Ishikawa (cell line): ENCODE results near the gene TOR1A.

Source experiments
- EP300 ChIP-seq: IDR thresholded peaks from 2 replicates; pipeline ENCODE4 v1.6.1; 2012; ENCODE audit warnings: borderline replicate concordance
- USF1 ChIP-seq: IDR thresholded peaks from 2 replicates; pipeline ENCODE4 v1.6.1; 2012
- YY1 ChIP-seq: IDR thresholded peaks from 2 replicates; pipeline ENCODE4 v1.6.1; 2012; ENCODE audit warnings: low read depth
- ZBTB7A ChIP-seq: IDR thresholded peaks from 2 replicates; pipeline ENCODE4 v1.6.1; 2012; ENCODE audit warnings: low read depth
- TF ChIP-seq, protein P1 (sequence below): IDR thresholded peaks from 2 replicates; pipeline ENCODE4 v1.6.1; 2012
- TF ChIP-seq, protein P2 (sequence below): IDR thresholded peaks from 2 replicates; pipeline ENCODE4 v1.6.1; 2012; ENCODE audit warnings: low read depth, mild to moderate bottlenecking

DNA sequence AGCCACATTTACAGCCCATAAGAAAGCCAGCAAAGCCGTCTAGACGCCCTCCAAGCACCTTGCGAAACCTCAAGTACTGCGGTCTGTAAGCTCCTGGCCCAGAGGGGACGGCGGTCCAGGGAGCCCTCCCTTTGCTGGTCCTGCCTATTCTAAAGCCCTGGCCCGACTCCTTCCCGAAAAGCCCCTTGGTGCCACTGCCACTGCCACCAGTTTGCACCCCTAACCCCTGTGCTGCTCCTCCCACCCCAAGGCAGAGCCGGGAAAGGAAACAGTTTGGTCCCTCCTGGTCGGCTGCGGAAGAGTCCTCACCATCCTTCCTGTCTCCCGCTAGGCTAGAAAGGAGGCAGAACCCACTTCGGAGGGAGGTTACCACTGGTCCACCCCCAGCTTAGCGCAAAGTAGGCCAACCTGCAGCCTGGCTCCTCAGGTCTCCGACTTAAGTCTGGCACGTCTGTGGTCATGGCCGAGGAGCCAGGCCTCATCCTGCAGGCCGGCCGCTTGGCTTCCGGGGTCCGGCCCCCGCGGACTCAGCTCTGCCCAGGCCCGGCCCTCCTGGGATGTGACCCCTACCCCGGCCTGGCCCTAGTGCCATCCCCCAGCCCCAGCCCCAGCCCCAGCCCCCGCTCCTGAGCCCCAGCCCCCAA, 916 bp downstream of the TOR1A start:
- TF ChIP-seq ZBTB7A (no peak), EP300 (no peak), YY1 (no peak), USF1 (no peak)
- TF ChIP-seq, protein P1, sequence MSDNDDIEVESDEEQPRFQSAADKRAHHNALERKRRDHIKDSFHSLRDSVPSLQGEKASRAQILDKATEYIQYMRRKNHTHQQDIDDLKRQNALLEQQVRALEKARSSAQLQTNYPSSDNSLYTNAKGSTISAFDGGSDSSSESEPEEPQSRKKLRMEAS, result no peak
- TF ChIP-seq, protein P2, sequence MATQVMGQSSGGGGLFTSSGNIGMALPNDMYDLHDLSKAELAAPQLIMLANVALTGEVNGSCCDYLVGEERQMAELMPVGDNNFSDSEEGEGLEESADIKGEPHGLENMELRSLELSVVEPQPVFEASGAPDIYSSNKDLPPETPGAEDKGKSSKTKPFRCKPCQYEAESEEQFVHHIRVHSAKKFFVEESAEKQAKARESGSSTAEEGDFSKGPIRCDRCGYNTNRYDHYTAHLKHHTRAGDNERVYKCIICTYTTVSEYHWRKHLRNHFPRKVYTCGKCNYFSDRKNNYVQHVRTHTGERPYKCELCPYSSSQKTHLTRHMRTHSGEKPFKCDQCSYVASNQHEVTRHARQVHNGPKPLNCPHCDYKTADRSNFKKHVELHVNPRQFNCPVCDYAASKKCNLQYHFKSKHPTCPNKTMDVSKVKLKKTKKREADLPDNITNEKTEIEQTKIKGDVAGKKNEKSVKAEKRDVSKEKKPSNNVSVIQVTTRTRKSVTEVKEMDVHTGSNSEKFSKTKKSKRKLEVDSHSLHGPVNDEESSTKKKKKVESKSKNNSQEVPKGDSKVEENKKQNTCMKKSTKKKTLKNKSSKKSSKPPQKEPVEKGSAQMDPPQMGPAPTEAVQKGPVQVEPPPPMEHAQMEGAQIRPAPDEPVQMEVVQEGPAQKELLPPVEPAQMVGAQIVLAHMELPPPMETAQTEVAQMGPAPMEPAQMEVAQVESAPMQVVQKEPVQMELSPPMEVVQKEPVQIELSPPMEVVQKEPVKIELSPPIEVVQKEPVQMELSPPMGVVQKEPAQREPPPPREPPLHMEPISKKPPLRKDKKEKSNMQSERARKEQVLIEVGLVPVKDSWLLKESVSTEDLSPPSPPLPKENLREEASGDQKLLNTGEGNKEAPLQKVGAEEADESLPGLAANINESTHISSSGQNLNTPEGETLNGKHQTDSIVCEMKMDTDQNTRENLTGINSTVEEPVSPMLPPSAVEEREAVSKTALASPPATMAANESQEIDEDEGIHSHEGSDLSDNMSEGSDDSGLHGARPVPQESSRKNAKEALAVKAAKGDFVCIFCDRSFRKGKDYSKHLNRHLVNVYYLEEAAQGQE, result no peak
